ENCODE measurements around the gene PTPN14.

PTPN14 gene

DNA sequence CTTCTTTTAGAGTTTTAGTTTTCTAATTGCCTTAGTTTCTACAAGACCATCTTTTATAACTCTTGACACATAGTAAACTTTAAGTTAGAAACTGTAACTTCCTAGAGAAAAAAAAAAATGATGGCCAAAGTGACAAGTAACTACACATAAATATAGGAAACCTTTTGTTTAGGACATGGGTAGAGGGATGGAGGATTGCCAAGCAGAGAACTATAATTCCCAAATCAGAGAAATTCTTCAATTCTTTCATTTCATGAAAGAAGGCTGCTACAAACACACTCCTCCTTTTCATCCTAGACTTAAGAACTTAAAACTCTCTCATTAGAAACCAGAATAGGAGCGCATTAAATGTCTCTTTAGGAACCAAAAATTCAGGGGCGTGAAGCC lies 125.0 kb downstream of the PTPN14 start:
- no peak for DNase-seq (ENCODE audit: low spot score)

DNA sequence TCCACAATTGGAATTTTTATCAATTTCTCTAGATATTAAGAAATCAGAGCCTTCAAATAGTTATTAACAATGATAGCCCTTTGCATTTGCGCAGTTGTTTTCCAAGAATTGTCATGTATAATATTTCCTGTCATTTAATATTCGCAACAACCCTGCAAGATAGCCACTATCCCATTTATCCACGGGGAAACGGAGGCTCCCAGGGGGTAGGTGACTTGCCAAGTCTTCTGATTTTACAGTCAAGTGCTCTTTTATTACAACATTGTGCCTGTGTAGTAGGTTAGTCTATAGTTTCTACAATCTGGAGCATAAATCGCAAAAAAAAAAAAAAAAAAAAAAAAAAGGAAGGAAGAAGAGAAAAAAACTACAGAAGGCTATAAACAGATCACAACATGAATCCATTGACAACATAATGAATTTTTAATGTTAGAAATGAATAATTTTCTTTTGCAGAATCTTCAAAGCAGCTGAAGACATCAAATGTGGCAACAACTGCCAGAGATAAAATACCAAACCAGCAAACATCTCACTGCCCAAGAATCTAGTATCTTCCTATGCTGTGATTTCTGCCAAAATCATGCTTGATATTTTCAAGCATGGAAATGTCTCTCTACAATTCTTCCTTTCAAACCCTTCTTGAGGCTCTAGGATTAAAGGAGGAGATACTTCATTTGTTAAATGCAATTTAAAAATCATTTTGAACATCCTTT lies 125.5 kb downstream of the PTPN14 start:
- DNase-seq (ENCODE audit: low spot score): no peak

DNA sequence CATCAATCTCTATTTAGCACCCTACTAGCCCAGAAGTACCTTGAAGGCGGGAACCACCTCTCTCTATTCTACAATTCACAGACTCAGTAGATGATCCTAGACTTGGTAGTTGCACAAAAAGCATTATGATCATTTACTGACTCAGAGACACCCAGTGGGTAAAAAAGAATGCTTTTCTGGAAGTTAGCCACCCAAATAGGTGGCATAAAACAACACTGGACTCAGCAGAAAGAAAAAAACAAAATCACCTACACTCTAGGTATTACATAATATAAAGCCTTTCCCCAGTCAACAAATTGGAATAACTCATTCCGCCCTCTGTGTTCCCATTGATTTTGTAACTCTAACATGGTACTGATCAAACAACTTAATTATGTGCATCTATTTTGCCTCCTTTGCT lies 126.3 kb downstream of the PTPN14 start:
- no peak for DNase-seq (ENCODE audit: low spot score)

DNA sequence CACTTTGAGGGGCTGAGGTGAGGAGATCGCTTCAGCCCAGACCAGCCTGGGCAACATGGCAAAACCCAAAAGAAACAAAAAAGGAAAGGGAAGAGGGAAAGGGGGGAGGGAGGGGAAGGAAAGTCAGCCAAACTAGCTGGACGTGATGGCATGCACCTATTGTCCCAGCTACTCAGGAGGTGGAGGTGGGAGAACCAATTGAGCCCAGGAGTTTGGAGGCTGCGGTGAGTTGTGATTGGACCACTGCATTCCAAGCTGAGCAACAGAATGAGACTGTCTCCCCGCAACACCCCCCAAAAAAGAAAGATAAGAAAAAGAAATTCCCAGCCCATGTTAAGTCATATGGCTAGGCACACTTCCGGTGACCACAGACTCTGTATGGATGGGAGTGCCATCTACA lies 128.4 kb downstream of the PTPN14 start:
- no peak for DNase-seq (ENCODE audit: low spot score)

DNA sequence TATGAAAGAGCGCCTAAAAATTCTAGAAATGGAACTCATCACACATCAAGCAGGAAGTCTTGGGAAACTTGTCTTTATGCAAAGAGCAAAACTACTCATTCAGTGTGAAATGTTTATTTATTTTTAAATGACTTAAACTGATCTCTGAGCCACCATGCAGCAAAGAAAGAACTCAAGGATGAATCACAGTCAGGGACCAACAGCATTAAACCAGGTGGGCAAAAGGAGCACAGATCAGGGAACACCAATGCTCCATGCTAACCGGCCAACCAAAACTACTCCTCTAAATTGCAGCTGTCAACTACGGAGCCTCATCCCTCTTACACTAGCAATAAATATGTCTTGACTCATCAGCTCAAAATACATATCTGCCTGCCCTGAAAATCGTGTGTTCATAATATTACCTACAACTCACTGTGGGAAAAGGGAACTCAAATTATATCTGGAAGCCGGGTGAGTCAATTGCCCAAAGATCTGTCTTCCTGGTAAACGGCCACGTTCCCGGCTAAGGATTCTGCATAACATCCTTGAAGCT lies 129.2 kb downstream of the PTPN14 start:
- no peak for DNase-seq (ENCODE audit: low spot score)

DNA sequence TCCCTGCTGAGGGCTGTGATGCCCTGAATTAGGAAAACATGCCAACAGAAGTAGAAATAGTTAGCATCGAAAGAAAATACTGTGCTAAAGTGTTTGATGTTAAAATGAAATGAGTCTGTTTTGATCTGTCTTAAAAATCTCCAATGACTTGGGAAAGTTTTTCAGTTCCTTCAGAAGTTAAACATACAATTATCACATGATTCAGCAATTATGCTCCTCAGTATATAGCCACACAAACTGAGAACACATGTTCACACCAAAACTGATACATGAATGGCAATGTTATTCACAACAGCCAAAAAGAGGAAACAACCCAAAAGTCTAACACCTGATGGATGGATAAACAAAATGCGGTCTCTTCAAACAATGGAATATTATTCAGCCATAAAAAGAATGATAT lies 130.6 kb downstream of the PTPN14 start:
- no peak for DNase-seq (ENCODE audit: low spot score)

DNA sequence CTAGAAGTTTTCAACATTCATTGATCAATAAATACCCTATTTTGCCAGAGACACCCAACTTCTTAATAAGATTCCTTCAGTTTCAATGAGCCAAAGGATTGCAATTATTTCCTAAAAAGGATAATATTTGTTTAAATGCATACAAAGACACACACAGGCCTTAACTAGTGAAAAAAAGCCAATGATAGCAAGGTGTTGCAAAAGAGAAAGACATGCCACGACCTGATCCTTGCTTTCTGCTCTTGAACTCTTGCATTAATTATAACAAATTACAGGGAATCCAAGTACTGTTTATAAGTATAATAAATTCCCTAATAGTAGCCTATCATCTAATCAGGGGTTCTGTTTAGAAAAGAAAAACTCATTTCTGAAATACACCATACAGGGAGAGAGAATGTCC lies 131.1 kb downstream of the PTPN14 start:
- DNase-seq (ENCODE audit: low spot score): no peak

DNA sequence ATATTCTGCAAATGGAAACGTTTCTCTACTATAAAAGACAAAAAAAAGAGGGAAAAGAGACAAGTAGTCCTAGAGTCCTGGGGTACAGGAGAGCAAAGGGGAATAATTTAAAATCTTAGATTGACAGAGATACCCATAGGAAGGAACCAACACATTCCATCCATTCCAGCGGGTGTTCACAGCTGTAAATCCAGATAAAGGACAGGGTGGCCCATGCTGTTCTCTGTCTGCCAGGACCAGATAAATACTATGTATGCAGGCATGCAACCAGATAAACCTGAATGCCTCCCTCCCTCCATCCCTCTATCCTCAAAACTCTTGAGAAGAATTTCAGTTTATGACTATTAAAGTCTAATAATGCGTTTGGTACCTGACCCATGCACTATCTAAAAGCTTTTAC lies 131.8 kb downstream of the PTPN14 start:
- no peak for DNase-seq (ENCODE audit: low spot score)

DNA sequence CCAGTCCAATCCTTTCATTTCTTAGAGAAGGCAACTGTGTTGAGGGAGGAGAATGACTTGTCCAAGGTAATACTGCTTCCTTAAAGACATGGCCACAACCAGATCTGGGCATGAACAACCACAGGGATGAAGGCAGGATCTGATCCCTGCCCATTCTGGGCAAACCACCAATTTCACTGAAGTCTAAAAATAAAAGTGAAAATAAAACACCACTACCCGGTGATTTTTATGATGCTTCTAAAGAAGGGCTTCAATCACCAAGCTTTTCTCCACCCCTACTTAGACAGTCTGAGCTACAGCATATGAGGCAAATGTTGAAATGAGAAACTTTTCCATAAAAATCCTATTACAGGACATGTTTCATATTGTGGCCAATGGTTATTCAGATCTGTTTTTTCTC lies 133.0 kb downstream of the PTPN14 start:
- DNase-seq (ENCODE audit: low spot score): no peak

DNA sequence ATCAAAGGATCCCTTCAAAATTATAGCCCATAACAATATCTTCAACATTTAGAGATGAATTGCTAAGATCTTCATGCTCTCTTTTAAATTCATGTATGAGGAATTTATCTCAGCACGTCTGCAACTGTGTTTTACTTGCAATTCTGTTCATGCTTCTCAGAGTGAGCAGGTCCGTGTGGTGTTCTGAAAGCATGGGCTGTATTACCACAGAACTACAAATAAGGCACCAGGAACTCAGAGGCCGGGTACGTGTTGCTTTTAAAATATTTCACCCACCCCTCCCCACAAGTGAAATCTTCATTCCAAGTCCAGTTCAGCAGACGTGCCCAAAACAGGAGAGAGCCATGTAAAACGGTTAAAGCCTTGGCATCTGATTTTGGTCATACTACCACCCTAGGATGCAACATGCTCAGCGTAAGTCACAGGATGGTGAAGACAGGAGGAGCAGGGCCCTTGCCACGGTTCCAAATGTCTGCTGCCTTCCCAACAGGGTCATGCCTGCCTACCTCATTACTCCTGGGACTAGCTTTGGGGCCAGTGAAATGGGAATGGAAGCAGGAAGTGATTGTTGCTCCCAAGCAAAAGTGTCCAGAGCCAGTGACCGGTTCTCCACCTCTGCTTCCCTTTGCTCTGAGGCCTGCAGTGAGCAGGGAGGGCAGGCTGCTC lies 133.7 kb downstream of the PTPN14 start:
- no peak for DNase-seq (ENCODE audit: low spot score)

DNA sequence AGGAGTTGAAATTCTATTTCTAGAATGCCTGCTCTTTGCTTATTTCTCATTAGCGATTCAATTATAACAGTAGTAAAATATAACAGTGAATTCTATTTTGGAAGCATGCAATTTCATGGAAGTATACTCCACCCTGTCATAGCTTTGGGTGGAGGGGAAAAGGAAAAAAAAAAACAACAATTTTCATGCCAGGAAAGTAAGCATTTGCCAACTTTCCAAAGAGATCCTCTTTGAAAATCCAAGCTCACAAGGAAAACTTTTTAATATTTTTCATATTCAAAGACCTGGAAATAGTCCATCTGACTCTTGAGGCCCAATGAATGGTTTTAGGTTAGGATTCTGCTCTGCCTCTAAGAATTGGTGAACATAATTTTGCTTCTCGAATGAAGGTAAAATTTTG lies 134.5 kb downstream of the PTPN14 start:
- DNase-seq (ENCODE audit: low spot score): no peak

DNA sequence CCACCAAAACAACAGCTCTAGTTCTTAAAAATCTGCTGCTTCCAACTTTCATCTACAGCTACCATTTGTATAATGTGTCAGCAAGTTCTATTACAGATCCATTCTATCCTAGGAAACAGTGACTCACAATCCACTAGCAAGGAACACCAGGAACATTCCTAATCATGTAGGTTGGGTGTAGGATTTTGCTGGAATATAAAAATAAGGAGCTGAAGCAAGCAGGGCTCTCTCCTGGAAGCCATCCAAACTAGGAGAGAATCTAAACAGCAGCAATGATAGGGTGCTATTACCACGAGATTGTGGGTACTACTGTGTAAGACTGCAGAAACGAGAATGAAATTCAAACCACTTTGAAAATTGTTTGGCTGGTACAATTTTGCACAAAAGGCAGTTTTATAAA lies 135.0 kb downstream of the PTPN14 start:
- no peak for DNase-seq (ENCODE audit: low spot score)

DNA sequence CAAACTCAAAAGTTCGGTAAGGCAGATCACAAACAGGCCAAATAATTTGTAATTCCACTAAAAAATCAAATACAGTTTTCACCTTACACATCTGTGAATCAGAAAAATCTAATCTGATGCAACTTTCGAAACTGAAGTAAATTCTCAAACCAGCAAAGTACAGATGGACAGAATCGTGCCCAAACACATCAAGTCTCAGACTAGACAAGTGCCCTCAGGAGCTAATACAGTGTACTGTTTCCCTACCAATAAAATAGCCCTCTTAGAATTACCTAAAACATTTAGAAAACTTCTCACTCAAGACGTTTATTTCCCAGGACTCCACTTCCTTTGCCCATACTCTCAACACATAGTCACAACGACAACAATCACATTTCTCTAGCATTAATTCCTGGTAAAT lies 136.3 kb downstream of the PTPN14 start:
- DNase-seq (ENCODE audit: low spot score): no peak

DNA sequence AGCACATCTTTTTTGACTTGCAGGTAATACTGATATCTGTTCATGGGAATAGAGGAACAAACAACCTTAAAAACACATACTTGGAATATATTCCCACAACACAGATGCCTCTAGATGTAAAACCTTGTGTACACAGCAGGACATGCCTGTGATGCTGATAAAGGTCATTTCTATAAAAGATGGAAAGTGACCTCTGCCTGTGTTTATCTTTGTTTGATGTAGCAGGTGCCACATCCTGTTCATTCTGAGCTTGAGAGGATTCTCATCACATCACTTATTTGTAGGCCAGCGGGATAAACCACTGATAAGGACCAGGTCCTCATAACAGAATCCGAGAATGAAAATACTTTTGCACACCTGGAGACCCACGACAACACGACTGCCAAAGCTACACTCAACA lies 136.7 kb downstream of the PTPN14 start:
- no peak for DNase-seq (ENCODE audit: low spot score)

DNA sequence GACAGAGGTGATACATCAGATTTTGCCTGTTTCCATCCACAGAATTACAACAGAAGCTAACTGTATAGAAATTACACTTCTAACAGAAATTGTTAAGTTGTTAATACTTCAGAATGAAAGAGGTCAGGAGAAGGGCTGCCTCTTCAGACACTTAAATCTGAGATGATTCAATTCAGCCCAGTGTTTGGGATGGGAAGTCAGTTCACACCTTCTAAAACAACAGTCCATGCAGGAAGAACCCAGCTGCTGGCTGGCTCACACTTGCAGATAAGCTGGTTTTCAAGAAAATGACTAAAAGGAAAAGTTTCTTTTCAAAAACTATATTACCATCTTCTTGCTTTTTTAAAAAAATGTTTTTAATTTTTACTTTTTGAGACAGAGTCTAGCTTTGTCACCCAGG lies 138.1 kb downstream of the PTPN14 start:
- DNase-seq (ENCODE audit: low spot score): no peak

DNA sequence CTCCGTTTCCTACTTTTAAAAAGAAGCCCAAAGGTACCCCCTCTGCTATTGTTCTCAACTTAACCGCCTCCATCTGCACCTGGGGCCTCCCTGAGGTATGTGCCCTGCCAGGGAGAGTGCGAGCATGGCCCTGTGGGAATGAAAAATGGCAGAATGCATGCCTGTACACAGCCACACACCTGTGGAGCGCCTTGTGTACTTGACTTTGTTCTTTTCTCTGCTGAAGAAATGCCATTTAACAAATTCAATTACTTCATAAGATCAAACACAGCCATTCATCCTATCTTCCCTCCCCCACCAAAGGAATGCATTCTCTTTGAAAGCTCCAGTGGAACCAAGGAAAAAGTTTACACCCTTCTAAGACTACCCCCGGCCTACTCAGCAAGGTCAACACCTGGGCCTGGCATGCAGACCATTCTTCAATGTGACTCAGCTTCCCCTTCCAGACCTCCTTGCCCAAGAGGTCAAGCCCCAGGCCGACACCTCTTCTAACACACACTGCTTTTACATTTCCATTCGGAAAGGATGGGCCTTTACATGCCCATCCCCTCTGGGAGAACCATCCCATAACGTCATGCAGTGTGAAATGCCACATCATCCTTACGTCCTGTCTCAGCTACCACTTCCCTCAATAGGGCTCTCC lies 146.7 kb downstream of the PTPN14 start:
- DNase-seq (ENCODE audit: low spot score): no peak

DNA sequence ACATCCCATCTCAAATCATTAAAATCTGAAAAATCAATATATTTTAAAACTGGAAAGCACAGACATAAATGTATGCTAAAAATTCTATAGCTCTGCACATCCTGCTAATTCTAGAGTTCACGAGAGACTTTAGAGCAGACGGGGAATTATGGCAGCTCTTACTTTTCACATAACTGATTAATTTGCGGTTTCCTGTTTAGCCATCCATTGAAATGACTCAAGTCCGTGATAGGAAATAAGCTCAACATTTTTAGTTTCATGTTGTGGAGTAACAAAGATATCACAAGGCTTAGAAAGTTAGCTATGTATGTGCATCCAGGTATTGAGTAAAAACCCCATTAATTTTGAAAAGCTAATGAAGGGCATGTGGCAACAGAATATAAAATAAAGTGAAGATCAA lies 147.2 kb downstream of the PTPN14 start:
- no peak for DNase-seq (ENCODE audit: low spot score)

DNA sequence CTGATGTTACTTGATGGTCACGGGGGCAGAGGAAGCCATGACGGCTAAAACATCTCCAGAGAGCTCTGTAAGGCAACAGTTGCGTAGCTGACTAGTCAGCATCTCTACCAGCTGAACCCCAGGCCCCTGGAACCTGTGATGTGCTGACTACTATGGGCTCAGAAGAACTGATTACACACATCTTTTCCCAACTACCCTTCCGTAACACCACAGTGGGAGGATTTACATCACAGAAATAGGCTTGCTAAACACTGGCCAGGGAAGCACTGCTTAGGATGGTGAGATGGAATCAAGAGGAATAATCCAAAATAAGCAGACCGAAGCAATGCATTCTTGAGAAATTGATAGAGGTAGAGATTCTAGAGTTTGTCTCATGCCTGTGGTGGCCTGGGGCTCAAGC lies 148.0 kb downstream of the PTPN14 start:
- DNase-seq (ENCODE audit: low spot score): no peak

DNA sequence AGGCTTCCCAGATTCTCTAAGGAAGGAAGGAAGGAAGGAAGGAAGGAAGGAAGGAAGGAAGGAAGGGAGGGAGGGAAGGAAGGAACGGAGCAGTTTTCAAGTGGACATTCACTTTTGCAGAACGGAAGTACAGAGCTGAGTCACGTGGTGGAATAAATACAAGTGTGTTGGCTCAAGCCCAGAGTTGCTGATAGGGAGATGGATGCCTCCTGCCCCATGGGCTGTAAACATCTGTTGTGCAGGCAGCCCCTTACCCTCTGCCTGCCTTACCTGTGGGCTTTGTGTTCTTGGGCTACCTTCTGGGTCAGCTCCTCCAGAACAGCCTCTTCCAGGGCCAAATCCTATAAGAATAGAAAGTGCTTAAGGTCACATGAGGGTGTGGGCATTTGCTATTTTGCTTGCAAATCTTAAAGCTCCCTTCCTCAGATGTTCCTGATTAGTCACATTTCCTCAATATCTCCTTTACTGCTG lies 148.8 kb downstream of the PTPN14 start:
- DNase-seq (ENCODE audit: low spot score): no peak

DNA sequence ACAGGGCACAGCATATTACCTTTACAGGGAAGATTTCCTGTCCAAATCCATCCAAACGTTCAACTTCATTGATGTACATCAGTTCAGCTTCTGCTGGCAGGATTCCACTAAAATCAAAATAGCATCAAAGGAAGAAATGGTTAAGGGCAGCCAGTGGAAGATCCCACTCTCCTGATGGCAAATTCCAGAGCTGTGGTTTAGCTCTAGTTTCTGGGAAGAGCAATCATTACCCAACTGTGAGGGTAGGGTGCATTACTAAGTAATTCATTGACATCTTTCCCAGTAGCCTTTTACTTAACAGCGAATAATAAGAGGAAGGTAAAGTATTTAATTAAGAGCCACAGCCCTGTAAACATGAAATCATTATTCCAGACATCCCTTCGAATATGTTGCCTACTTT lies 149.7 kb downstream of the PTPN14 start:
- no peak for DNase-seq (ENCODE audit: low spot score)

DNA sequence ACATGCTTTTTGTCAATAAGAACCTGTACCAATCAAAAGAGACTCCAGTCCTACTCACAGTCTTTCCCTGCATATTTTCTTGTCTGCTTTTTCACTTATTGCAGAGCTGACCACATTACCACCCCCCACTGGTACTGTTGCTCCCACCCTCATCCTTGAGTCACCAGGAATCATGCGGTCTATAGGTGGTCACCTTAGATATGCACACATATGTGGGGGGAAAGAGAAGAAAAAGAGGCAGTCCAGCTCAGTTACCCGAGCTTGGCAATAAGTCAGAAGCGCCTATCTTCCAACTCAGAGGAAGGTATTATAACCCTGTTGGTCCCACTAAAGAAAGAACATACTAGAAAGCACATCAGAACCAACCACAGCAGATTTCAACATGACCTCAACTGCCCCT lies 151.3 kb downstream of the PTPN14 start:
- no peak for DNase-seq (ENCODE audit: low spot score)

DNA sequence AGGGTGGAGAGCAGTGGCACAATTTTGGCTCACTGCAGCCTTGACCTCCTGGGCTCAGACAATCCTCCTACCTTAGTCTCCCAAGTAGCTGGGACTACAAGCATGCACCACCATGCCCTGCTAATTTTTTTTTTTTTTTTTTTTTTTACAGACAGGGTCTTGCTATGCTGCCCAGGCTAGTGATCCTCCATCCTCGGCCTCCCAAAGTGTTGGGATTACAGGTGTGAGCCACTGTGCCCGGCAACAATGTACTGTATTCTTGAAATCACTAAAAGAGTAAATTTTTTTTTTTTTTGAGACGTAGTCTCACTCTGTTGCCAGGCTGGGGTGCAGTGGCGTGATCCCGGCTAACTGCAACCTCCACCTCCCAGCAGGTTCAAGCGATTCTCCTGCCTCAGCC lies 152.9 kb downstream of the PTPN14 start:
- DNase-seq (ENCODE audit: low spot score): no peak

DNA sequence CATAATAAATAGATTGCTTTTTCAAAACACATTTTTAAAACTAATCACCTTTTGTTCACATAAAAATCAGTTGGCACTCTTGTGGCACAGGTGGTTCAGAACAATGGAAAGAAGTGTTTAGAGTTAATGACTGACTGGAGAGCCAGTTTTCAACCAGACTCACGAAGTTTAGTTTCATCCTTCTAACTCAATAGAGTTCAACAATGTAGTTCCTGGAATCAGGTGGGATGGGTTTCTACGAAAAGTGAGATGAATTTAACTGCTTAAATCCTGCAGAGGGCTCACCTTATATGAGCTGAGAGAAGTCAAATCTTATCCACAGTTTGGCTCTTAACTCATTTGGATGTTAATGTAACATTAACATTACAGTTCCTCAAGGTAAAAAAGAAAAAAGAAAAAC lies 153.9 kb downstream of the PTPN14 start:
- DNase-seq (ENCODE audit: low spot score): no peak

Measured in germinal center (tissue), 1 donor.